GM12892 (cell line): ENCODE measurements around the gene APOL1.
"Not testable (repeated sequence)": the region's sequence is repeated elsewhere in the genome, so short reads cannot be mapped to it uniquely, and the experiment has no call there.

Source experiments
- POLR2A ChIP-seq: IDR thresholded peaks from 2 replicates; pipeline ENCODE4 v1.6.1; 2011; ENCODE audit warnings: low read depth, low read length, control low read depth
- POLR2AphosphoS5 ChIP-seq: IDR thresholded peaks from 2 replicates; pipeline ENCODE4 v1.6.1; 2011; ENCODE audit warnings: low read depth, low read length, control low read depth
- TAF1 ChIP-seq: IDR thresholded peaks from 2 replicates; pipeline ENCODE4 v1.6.1; 2011; ENCODE audit warnings: low read depth, mild to moderate bottlenecking, control low read depth, low read length, borderline replicate concordance

GRCh38 chr22:36228369-36228768, 24.6 kb upstream of the APOL1 start:
- TF ChIP-seq POLR2AphosphoS5, POLR2A, TAF1: not testable (repeated sequence)
